GM12865 (cell line): Measurements from ENCODE around the gene FGF19.

Experiments used
- DNase-seq: peaks from one replicate; pipeline ENCODE4 v3.0.0; 2010; ENCODE audit warnings: low read depth
- H3K4me3 ChIP-seq: 2 replicates; pipeline ENCODE4 v1.5.1; 2011; ENCODE audit warnings: mild to moderate bottlenecking, low read depth, low read length, control low read depth
- CTCF ChIP-seq: IDR thresholded peaks from 2 replicates; pipeline ENCODE4 v1.5.1; 2011; ENCODE audit warnings: low read length, control low read depth, low read depth, inconsistent platforms; ENCODE audit not compliant: insufficient read depth; ENCODE audit errors: missing control alignments

FGF19 gene

GRCh38 chr11:69671734-69672465 is 31.9 kb downstream of the FGF19 start:
- H3K4me3 ChIP-seq, result no peak overlapping the region
- no peak for DNase-seq
- TF ChIP-seq CTCF, result no peak

GRCh38 chr11:69670158-69670845 is 33.5 kb downstream of the FGF19 start:
- peak; percentile 73 for DNase-seq
- H3K4me3 ChIP-seq, result no peak overlapping the region
- TF ChIP-seq CTCF, result peak; percentile 95

GRCh38 chr11:69669486-69669885 is 34.3 kb downstream of the FGF19 start:
- DNase-seq, result no peak
- no peak overlapping the region for H3K4me3 ChIP-seq
- TF ChIP-seq CTCF, result no peak

- no peak for TF ChIP-seq CTCF
- H3K4me3 ChIP-seq, result no peak overlapping the region
- no peak for DNase-seq
Measured at GRCh38 chr11:69667619-69668604, 35.9 kb downstream of the FGF19 start.

GRCh38 chr11:69666752-69667536 is 36.9 kb downstream of the FGF19 start:
- no peak for TF ChIP-seq CTCF
- no peak overlapping the region for H3K4me3 ChIP-seq
- DNase-seq, result no peak

- TF ChIP-seq CTCF, result no peak
- H3K4me3 ChIP-seq, result no peak overlapping the region
Measured at GRCh38 chr11:69666261-69666660, 37.6 kb downstream of the FGF19 start.

More at GRCh38 chr11:69666261-69666660, 37.6 kb downstream of the FGF19 start:
- DNase-seq, result no peak
